Panc1 (cell line): ENCODE results near the gene JPH3. TPM values are rescaled to one million over a fixed set of nuclear protein-coding genes. Genes with fewer than 3 reads are reported as not detected.

Experiments
- ATAC-seq: fragments of 200-7000 bp; cut with Tn5 transposase; 2 replicates; pipeline ENCODE4 v1.9.1; 2020; ENCODE audit warnings: mild to moderate bottlenecking, moderate library complexity
- BruUV-seq: library from RNA; stranded (reverse); fragments of 400-500 nt; replicated peaks from 2 replicates; lab custom pipeline; 2021; lab: Mats Ljungman, UMichigan
- CTCF ChIA-PET: fragments of 300-600 bp; sonication (Branson Sonifier 250); formaldehyde crosslinking; loops from one replicate; lab custom pipeline; 2022; ENCODE audit warnings: antibody characterized with exemption; lab: Charles Lee
- POLR2A ChIA-PET: fragments of 300-600 bp; sonication (Branson Sonifier 250); formaldehyde crosslinking; loops from one replicate; lab custom pipeline; 2022; ENCODE audit warnings: antibody characterized with exemption; lab: Charles Lee
- DNase-seq: peaks from one replicate; pipeline ENCODE4 v3.0.0-alpha.2; 2010; ENCODE audit warnings: low read depth, low spot score
- H3K27ac ChIP-seq: 2 replicates; pipeline ENCODE4 v1.5.1; 2011; ENCODE audit warnings: mild to moderate bottlenecking, low read length, inconsistent platforms
- H3K27me3 ChIP-seq: fragments of 200-500 bp; sonication (Bioruptor generic); 2 replicates; pipeline ENCODE4 v1.6.0; 2014; ENCODE audit warnings: low read length, inconsistent platforms; ENCODE audit not compliant: control insufficient read depth, insufficient read depth
- H3K36me3 ChIP-seq: fragments of 200-500 bp; sonication (Bioruptor generic); 2 replicates; pipeline ENCODE4 v1.5.1; 2014; ENCODE audit warnings: inconsistent platforms, mild to moderate bottlenecking, low read length, moderate library complexity; ENCODE audit not compliant: control insufficient read depth, insufficient read depth
- H3K4me1 ChIP-seq: 2 replicates; pipeline ENCODE4 v1.5.1; 2011; ENCODE audit warnings: inconsistent platforms, mild to moderate bottlenecking, low read length, moderate library complexity; ENCODE audit not compliant: control insufficient read depth, insufficient read depth
- H3K4me3 ChIP-seq, 2 experiments: 2 replicates each; pipeline ENCODE4 v1.5.1; 2011 to 2012; ENCODE audit warnings: low read depth in 2 of 2, low read length in 2 of 2, mild to moderate bottlenecking in 2 of 2, inconsistent platforms in 1 of 2, moderate library complexity in 1 of 2
- H3K9me3 ChIP-seq: fragments of 200-500 bp; sonication (Bioruptor generic); 2 replicates; pipeline ENCODE4 v1.5.1; 2014; ENCODE audit warnings: low read depth, mild to moderate bottlenecking, inconsistent platforms, low read length, moderate library complexity; ENCODE audit not compliant: control insufficient read depth, insufficient read depth
- CTCF ChIP-seq: fragments of 450-650 bp; IDR thresholded peaks from 2 replicates; pipeline ENCODE4 v1.5.1; 2017; ENCODE audit warnings: mild to moderate bottlenecking
- POLR2AphosphoS5 ChIP-seq: IDR thresholded peaks from 2 replicates; pipeline ENCODE4 v1.6.1; 2012; ENCODE audit warnings: mild to moderate bottlenecking, low read depth, low read length, moderate library complexity
- SIN3A ChIP-seq: IDR thresholded peaks from 2 replicates; pipeline ENCODE4 v1.6.1; 2012; ENCODE audit warnings: low read depth, mild to moderate bottlenecking, low read length, moderate library complexity, borderline replicate concordance; ENCODE audit not compliant: insufficient read depth
- TCF7L2 ChIP-seq: IDR thresholded peaks from 2 replicates; pipeline ENCODE4 v1.6.1; 2011; ENCODE audit warnings: mild to moderate bottlenecking, low read depth, low read length, inconsistent platforms
- in situ Hi-C: cut with HindIII; loops from 2 replicates; pipeline ENCODE4 v1.10.0; 2016; ENCODE audit warnings: low sequenced_read_pairs, low pct_unique_long_range_greater_than_20kb
- intact Hi-C: fragments of 100-400 bp; cut with micrococcal nuclease; formaldehyde crosslinking; loops from one replicate; pipeline ENCODE4 v1.10.0; 2022; ENCODE audit not compliant: unreplicated experiment
- total RNA-seq: library from RNA; stranded (reverse); gene quantifications from one replicate; pipeline ENCODE4 v1.2.1, GENCODE V29; 2021; ENCODE audit not compliant: unreplicated experiment
- TF ChIP-seq, protein P1 (sequence below), 2 experiments: IDR thresholded peaks; 2 replicates each; pipeline ENCODE4 v1.6.1; 2011 to 2012; ENCODE audit warnings: low read depth in 2 of 2, control low read depth in 1 of 2, low read length in 1 of 2, mild to moderate bottlenecking in 1 of 2, moderate library complexity in 1 of 2; ENCODE audit not compliant: insufficient read depth in 1 of 2

Gene JPH3
- total RNA-seq, 1 experiment from 2014 or later, result 1.2 TPM

DNA sequence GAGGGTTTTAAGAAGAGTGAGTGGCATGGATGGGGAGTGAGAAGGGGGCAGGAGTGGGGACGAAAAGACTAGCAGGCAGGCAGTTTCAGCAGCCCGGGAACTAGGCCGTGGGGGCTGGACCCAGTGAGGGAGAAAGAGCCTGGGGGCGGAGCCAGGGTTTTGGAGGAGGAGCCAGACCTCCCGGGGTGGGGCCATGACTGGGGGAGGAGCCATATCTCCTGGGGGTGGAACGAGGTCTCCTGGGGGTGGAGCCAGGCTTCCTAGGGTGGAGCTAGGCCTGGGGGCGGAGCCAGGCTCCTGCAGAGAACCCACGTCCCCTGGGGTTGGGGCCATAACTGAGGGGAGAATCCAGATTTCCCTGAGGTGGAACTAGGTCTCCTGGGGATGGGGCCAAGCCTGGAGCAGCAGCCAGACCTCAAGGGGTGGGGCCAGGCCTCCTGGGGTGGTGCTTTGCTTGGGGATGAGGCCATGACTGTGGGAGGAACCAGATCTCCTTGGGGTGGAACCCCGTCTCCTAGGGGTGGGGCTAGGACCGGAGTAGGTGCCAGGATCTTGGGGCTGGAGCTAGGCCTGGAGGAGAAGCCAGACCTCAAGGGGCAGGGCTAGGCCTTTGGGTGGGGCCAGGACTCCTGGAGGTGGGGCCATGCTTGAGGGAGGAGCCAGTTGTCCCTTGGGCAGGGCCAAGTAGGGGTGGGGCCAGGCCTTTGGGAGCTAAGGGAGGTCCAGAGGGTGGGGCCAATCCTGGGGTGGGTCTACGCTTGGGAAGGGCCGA is 41.7 kb upstream of the JPH3 start:
- peak; percentile 75 for ATAC-seq
- TF ChIP-seq POLR2AphosphoS5 (no peak), TCF7L2 (no peak), CTCF (no peak), SIN3A (no peak)
- TF ChIP-seq, protein P1, sequence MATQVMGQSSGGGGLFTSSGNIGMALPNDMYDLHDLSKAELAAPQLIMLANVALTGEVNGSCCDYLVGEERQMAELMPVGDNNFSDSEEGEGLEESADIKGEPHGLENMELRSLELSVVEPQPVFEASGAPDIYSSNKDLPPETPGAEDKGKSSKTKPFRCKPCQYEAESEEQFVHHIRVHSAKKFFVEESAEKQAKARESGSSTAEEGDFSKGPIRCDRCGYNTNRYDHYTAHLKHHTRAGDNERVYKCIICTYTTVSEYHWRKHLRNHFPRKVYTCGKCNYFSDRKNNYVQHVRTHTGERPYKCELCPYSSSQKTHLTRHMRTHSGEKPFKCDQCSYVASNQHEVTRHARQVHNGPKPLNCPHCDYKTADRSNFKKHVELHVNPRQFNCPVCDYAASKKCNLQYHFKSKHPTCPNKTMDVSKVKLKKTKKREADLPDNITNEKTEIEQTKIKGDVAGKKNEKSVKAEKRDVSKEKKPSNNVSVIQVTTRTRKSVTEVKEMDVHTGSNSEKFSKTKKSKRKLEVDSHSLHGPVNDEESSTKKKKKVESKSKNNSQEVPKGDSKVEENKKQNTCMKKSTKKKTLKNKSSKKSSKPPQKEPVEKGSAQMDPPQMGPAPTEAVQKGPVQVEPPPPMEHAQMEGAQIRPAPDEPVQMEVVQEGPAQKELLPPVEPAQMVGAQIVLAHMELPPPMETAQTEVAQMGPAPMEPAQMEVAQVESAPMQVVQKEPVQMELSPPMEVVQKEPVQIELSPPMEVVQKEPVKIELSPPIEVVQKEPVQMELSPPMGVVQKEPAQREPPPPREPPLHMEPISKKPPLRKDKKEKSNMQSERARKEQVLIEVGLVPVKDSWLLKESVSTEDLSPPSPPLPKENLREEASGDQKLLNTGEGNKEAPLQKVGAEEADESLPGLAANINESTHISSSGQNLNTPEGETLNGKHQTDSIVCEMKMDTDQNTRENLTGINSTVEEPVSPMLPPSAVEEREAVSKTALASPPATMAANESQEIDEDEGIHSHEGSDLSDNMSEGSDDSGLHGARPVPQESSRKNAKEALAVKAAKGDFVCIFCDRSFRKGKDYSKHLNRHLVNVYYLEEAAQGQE (IDR thresholded peaks at IDR 0.05; ENCODE audit: insufficient read depth in 1 of 2, low read depth in 2 of 2, low read length in 1 of 2), result no peak
- Histone ChIP-seq H3K4me1 (no peaks in the 10 kb centered on the region), H3K27me3 (no peaks in the 10 kb centered on the region), H3K27ac (no peak overlapping the region), H3K9me3 (no peaks in the 10 kb centered on the region), H3K4me3 (no peak overlapping the region), H3K36me3 (no peaks in the 10 kb centered on the region)
- no TSS peak for BruUV-seq
- in situ Hi-C loops (no loop called here), intact Hi-C loops (no loop called here)
- ChIA-PET CTCF (no interaction called here), POLR2A (interaction anchor here (0.5 kb wide), 1 partner anchor 161 kb away, joined by 5 read pairs; no protein-coding TSS in a partner anchor)
- DNase-seq, result no peak

DNA sequence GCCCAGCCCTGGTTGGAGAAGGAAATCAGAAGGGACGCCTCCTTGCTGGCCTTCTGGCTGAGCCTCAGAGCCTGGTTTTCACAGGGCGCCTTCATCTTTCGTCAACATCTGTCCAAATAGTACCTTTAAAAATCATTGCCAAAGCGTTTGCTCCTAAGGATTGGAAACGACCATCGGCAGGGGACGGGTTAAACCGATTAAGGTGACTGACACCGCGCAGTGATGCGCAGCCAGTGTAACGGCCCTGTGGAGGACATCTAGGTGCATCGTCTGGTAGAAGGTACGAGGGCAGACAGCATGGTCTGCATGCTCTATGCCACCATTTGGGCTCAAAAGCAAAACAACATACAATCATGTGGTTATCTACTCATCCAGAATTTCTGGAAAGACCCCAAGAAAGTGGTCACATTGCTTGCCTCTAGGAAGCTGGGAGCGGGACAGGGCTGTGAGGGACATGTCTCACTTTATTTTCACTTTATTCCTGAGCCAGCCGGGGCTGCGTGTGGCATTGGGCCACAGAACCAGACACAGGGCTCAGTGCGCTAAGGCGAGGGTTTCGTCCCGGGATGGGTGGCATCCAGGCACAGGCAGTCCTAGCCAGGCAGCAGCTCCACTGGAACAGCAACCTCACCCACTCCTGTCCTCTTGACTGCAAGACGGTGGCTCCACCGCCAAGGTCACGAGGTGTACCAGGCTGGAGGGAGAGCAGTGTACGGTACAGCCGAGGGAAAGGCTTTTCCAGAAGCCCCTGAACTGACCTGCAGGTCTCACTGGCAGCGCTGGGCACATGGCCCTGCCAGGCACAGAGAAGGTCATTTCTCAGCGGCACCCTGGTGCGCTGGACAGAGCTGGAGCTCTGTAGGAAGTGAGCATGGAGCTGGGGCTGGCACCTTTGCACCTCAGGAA is 40.9 kb upstream of the JPH3 start:
- Histone ChIP-seq H3K4me3 (no peak overlapping the region), H3K27me3 (no peaks in the 10 kb centered on the region), H3K9me3 (no peaks in the 10 kb centered on the region), H3K4me1 (no peaks in the 10 kb centered on the region), H3K36me3 (no peaks in the 10 kb centered on the region), H3K27ac (no peak overlapping the region)
- in situ Hi-C loops, result no loop called here
- TF ChIP-seq CTCF (no peak), POLR2AphosphoS5 (no peak), SIN3A (no peak), TCF7L2 (no peak)
- TF ChIP-seq, protein P1 (IDR thresholded peaks at IDR 0.05; ENCODE audit: insufficient read depth in 1 of 2, low read depth in 2 of 2, low read length in 1 of 2), result no peak
- ChIA-PET POLR2A (no interaction called here), CTCF (no interaction called here)
- DNase-seq (no peak), ATAC-seq (peak; percentile 26; the same call in 1 of the 2 replicates)
- no TSS peak for BruUV-seq
- intact Hi-C loops, result no loop called here
